Neural cell (in vitro differentiated cells): Measurements from ENCODE around the gene EEF2K.

Source experiments
- EP300 ChIP-seq: fragments of 450-650 bp; conservative IDR thresholded peaks from 2 replicates; pipeline ENCODE4 v1.6.1; 2014; ENCODE audit warnings: antibody characterized with exemption, mild to moderate bottlenecking, moderate library complexity; ENCODE audit not compliant: poor library complexity, severe bottlenecking
- EZH2 ChIP-seq: fragments of 200-600, 300-800 bp; shearing (Covaris generic), sonication (generic); IDR thresholded peaks from 2 replicates; pipeline ENCODE4 v1.6.1; 2014; ENCODE audit warnings: antibody characterized with exemption, low read length, borderline replicate concordance, mild to moderate bottlenecking; ENCODE audit not compliant: insufficient read depth, poor library complexity, severe bottlenecking
- MXI1 ChIP-seq: fragments of 450-650 bp; conservative IDR thresholded peaks from 2 replicates; pipeline ENCODE4 v1.6.1; 2014; ENCODE audit warnings: antibody characterized with exemption, mild to moderate bottlenecking; ENCODE audit not compliant: poor library complexity, severe bottlenecking
- POLR2AphosphoS5 ChIP-seq: IDR thresholded peaks from 2 replicates; pipeline ENCODE4 v1.6.1; 2012
- RAD21 ChIP-seq: fragments of 450-650 bp; conservative IDR thresholded peaks from 2 replicates; pipeline ENCODE4 v1.6.1; 2014; ENCODE audit warnings: antibody characterized with exemption, mild to moderate bottlenecking, moderate library complexity
- TAF1 ChIP-seq: IDR thresholded peaks from 2 replicates; pipeline ENCODE4 v1.6.1; 2012; ENCODE audit warnings: low read depth
- TF ChIP-seq, protein P1 (sequence below): fragments of 450-650 bp; IDR thresholded peaks from 2 replicates; pipeline ENCODE4 v1.5.1; 2014; ENCODE audit warnings: antibody characterized with exemption, mild to moderate bottlenecking, moderate library complexity; ENCODE audit not compliant: poor library complexity, severe bottlenecking
- TF ChIP-seq, protein P2 (sequence below): IDR thresholded peaks from 2 replicates; pipeline ENCODE4 v1.6.1; 2012; ENCODE audit warnings: borderline replicate concordance

DNA sequence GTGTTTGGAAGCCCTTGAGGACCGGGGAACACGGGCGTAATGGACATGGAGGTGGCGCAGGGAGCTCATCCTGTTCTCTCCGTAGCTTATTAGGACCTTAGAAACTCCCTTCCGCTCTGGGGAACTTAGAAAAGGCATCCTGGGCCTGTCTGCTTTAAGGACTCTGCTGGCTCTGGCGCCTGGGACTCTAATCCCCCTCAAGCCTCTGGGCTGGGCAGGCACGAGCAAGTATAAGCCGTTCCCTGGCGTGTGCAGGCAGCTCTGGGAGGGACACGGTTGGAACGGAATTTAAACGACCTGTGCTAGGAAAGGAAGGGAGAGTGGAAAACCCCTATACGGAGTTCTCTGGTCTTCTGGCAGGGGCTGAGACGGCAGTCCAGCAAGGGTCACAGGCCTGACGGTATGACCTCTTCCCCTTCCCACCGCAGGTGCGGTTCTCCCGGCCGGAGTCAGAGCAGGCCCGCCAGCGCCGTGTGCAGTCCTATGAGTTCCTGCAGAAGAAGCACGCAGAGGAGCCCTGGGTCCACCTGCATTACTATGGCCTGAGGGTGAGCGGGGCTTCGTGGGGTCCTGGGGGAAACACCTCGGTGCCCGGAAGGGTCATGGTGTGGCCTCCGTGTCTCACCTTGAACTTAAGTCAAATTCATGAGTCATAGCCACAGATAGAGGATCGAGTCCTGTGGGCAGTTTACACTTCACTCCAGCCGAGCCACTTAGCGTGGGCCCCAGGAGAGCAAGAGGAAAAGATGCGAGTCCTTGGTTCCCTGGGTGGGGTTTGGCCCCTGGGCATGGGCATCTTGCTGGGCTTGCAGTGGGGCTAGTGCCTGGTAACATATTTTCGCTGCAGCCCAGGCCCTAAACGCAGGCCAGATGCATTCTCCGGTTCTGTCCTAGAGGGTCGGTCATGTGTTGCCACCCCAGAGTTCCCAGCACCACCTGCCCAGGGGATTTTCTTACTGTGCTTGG lies 108.9 kb downstream of the EEF2K start:
- TF ChIP-seq EZH2, result no peak
- TF ChIP-seq, protein P1, sequence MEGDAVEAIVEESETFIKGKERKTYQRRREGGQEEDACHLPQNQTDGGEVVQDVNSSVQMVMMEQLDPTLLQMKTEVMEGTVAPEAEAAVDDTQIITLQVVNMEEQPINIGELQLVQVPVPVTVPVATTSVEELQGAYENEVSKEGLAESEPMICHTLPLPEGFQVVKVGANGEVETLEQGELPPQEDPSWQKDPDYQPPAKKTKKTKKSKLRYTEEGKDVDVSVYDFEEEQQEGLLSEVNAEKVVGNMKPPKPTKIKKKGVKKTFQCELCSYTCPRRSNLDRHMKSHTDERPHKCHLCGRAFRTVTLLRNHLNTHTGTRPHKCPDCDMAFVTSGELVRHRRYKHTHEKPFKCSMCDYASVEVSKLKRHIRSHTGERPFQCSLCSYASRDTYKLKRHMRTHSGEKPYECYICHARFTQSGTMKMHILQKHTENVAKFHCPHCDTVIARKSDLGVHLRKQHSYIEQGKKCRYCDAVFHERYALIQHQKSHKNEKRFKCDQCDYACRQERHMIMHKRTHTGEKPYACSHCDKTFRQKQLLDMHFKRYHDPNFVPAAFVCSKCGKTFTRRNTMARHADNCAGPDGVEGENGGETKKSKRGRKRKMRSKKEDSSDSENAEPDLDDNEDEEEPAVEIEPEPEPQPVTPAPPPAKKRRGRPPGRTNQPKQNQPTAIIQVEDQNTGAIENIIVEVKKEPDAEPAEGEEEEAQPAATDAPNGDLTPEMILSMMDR, result no peak
- TF ChIP-seq, protein P2, sequence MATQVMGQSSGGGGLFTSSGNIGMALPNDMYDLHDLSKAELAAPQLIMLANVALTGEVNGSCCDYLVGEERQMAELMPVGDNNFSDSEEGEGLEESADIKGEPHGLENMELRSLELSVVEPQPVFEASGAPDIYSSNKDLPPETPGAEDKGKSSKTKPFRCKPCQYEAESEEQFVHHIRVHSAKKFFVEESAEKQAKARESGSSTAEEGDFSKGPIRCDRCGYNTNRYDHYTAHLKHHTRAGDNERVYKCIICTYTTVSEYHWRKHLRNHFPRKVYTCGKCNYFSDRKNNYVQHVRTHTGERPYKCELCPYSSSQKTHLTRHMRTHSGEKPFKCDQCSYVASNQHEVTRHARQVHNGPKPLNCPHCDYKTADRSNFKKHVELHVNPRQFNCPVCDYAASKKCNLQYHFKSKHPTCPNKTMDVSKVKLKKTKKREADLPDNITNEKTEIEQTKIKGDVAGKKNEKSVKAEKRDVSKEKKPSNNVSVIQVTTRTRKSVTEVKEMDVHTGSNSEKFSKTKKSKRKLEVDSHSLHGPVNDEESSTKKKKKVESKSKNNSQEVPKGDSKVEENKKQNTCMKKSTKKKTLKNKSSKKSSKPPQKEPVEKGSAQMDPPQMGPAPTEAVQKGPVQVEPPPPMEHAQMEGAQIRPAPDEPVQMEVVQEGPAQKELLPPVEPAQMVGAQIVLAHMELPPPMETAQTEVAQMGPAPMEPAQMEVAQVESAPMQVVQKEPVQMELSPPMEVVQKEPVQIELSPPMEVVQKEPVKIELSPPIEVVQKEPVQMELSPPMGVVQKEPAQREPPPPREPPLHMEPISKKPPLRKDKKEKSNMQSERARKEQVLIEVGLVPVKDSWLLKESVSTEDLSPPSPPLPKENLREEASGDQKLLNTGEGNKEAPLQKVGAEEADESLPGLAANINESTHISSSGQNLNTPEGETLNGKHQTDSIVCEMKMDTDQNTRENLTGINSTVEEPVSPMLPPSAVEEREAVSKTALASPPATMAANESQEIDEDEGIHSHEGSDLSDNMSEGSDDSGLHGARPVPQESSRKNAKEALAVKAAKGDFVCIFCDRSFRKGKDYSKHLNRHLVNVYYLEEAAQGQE, result no peak
- no peak for TF ChIP-seq POLR2AphosphoS5
- TF ChIP-seq RAD21, result no peak
- TF ChIP-seq MXI1, result no peak
- TF ChIP-seq EP300, result no peak
- no peak for TF ChIP-seq TAF1
